Measurements from ENCODE around the gene CES2.
A peak's percentile ranks its signal among the peaks of the same experiment; 100 is the strongest.

The CES2 gene

DNA sequence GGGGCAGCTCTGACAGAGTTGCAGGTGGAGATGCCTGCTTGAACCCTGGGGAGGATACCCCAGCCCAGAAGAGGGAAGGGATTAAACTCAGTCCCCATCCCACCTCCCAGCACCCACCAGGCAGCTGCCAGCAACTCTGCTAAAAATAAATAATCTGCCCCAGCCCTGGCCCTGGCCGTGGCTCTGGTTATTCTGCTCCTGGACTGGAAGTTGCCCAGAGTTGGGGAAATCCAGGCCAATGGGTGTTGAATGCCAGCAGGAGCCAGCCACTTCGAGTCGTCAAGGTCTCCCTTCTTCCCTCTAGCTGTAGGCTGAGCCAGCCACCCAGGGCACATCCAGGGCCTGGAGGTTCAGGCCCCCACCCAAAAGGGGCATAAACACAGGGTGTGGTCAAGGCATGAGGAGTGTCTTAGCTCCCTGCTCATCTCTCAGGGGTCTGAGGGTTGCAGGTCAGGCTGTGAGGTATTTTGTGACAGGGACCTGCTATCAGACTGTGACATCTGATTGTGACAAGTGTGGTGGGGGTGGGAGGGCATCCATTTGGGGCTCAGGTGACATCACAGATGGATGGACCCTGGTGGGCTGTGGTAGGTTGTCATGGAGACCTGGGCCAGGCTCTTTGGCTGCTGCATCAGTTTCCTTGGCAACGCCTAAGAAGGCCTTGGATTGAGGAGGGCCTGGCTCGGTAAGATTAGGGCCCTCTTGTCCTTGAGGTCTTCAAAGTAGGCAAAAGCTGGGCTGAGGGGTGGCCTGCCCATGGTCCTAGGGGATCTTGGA lies 9.0 kb upstream of the CES2 start:
- Histone ChIP-seq H3K36me3 (peaks cover 3 to 12% (median 5%) of the 10 kb centered on the region in 11 experiments; a peak in 12 of 22 replicates), H3K9ac (peak overlapping the region in 6 of 11 experiments; percentile 2 to 55 (median 36); a peak in 6 of 22 replicates), H3K4me2 (peak overlapping the region; percentile 77 to 97 (median 92)), H3K27me3 (peaks cover 29 to 38% (median 34%) of the 10 kb centered on the region in 11 experiments), H3K4me1 (peaks cover 63 to 82% (median 76%) of the 10 kb centered on the region in 10 experiments), H3K4me3 (no peak overlapping the region; a peak in 2 of 20 replicates), H4K20me1 (peaks cover 0 to 28% (median 0%) of the 10 kb centered on the region in 11 experiments; a peak in 3 of 22 replicates), H3K27ac (peak overlapping the region in 3 of 11 experiments; percentile 65 to 84 (median 78); a peak in 7 of 22 replicates), H3K9me3 (replicated peaks in 1 of 11) (no peaks in the 10 kb centered on the region)
- no peak for TF ChIP-seq Cebpa-rat (IDR thresholded peaks at IDR 0.05)

DNA sequence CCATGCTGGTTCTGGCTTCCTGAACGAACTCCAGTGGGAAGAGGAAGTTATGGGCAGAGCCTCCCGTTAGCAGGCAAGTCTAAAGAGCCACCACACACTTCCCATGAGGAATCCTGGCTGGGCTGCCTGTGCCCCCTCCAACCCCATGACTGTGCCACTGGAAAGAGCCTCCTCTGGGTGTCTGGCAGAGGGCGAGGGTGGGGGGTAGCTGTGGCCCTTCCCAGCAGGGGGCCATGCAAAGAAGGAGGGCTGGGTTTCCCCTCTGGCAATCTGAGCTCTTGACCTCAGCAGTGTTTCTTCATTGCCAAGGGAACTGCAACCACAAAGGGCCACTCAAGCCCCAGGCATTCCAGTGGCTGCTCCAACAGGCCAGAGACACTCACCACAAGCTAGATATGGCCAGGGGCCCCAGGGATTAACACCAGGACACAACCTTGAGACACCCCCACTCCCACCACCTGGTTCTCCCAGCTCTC lies 8.3 kb upstream of the CES2 start:
- Histone ChIP-seq H3K9me3 (replicated peaks in 1 of 11) (no peaks in the 10 kb centered on the region), H3K36me3 (peaks cover 8 to 19% (median 11%) of the 10 kb centered on the region in 11 experiments; a peak in 20 of 22 replicates), H3K27ac (peak overlapping the region in 5 of 11 experiments; percentile 2 to 84 (median 65); a peak in 7 of 22 replicates), H3K4me3 (no peak overlapping the region), H4K20me1 (peaks cover 0 to 29% (median 1%) of the 10 kb centered on the region in 11 experiments; a peak in 11 of 22 replicates), H3K27me3 (peaks cover 29 to 38% (median 34%) of the 10 kb centered on the region in 11 experiments), H3K4me1 (peaks cover 64 to 79% (median 71%) of the 10 kb centered on the region in 10 experiments), H3K4me2 (peak overlapping the region; percentile 77 to 97 (median 92)), H3K9ac (peak overlapping the region in 3 of 11 experiments; percentile 32 to 45 (median 44); a peak in 5 of 22 replicates)
- no peak for TF ChIP-seq Cebpa-rat (IDR thresholded peaks at IDR 0.05)

- peaks cover 0 to 37% (median 12%) of the 10 kb centered on the region in 11 experiments; a peak in 11 of 22 replicates for H4K20me1 ChIP-seq
- H3K9me3 ChIP-seq (replicated peaks in 1 of 11) = no peaks in the 10 kb centered on the region
- peaks cover 15 to 30% (median 21%) of the 10 kb centered on the region in 11 experiments; a peak in 21 of 22 replicates for H3K36me3 ChIP-seq
- H3K4me3 ChIP-seq = no peak overlapping the region
- H3K27ac ChIP-seq = peak overlapping the region in 5 of 11 experiments; percentile 9 to 84 (median 65); a peak in 8 of 22 replicates
- peak overlapping the region in 1 of 11 experiments; percentile 44; a peak in 1 of 22 replicates for H3K9ac ChIP-seq
- no peak for TF ChIP-seq Cebpa-rat (IDR thresholded peaks at IDR 0.05)
- peaks cover 29 to 38% (median 34%) of the 10 kb centered on the region in 11 experiments for H3K27me3 ChIP-seq
- H3K4me1 ChIP-seq = peaks cover 65 to 79% (median 72%) of the 10 kb centered on the region in 10 experiments
- peak overlapping the region; percentile 77 to 97 (median 92); a peak in 21 of 22 replicates for H3K4me2 ChIP-seq
Observed at GRCh38 chr16:66927918-66928649, 7.2 kb upstream of the CES2 start.

GRCh38 chr16:66928702-66929388 lies 6.5 kb upstream of the CES2 start:
- H3K36me3 ChIP-seq = peaks cover 15 to 30% (median 21%) of the 10 kb centered on the region in 11 experiments; a peak in 21 of 22 replicates
- H3K9me3 ChIP-seq (replicated peaks in 1 of 11) = no peaks in the 10 kb centered on the region
- no peak overlapping the region for H3K9ac ChIP-seq
- H3K27ac ChIP-seq = peak overlapping the region in 2 of 11 experiments; percentile 78 to 84; a peak in 4 of 22 replicates
- peak overlapping the region in 10 of 11 experiments; percentile 77 to 96 (median 90); a peak in 14 of 22 replicates for H3K4me2 ChIP-seq
- peaks cover 0 to 34% (median 19%) of the 10 kb centered on the region in 11 experiments; a peak in 11 of 22 replicates for H4K20me1 ChIP-seq
- H3K27me3 ChIP-seq = peaks cover 27 to 36% (median 30%) of the 10 kb centered on the region in 11 experiments
- no peak for TF ChIP-seq Cebpa-rat (IDR thresholded peaks at IDR 0.05)
- H3K4me1 ChIP-seq = peaks cover 65 to 77% (median 71%) of the 10 kb centered on the region in 10 experiments
- H3K4me3 ChIP-seq = no peak overlapping the region

- H3K4me3 ChIP-seq = no peak overlapping the region
- 0 out of 22 replicates have a peak overlapping the region, but pooled peaks of 2 of the 11 experiments have one; percentile 8 to 15 for H3K9ac ChIP-seq
- peaks cover 54 to 65% (median 60%) of the 10 kb centered on the region in 10 experiments for H3K4me1 ChIP-seq
- H3K36me3 ChIP-seq = peaks cover 15 to 30% (median 21%) of the 10 kb centered on the region in 11 experiments; a peak in 21 of 22 replicates
- TF ChIP-seq Cebpa-rat (IDR thresholded peaks at IDR 0.05) = no peak
- peaks cover 14 to 25% (median 18%) of the 10 kb centered on the region in 11 experiments for H3K27me3 ChIP-seq
- H3K4me2 ChIP-seq = no peak overlapping the region
- H4K20me1 ChIP-seq = peaks cover 0 to 28% (median 19%) of the 10 kb centered on the region in 11 experiments; a peak in 13 of 22 replicates
- H3K27ac ChIP-seq = no peak overlapping the region
- H3K9me3 ChIP-seq (replicated peaks in 1 of 11) = no peaks in the 10 kb centered on the region
Observed at GRCh38 chr16:66930189-66930588, 5.1 kb upstream of the CES2 start.

DNA sequence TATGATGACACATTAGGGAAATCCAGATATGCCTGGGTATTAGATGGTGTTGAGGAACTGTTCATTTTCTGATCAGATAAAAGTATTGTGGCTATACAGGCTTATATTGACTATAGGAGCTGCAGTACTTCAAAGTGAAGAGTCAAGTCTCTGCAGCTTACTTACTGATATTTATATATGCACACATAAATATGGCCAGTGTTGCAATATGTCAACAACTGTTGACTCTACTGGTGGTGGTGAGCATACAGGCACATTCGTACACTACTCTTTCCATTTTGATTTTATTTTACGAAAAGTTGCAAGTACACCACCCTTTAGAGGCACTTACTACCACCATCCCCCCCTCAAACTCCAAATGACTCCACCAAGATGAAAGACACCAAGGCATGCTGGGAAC lies 3.7 kb upstream of the CES2 start:
- H3K4me3 ChIP-seq = no peak overlapping the region
- H4K20me1 ChIP-seq = peaks cover 14 to 43% (median 32%) of the 10 kb centered on the region in 11 experiments; a peak in 19 of 22 replicates
- H3K36me3 ChIP-seq = peaks cover 15 to 39% (median 22%) of the 10 kb centered on the region in 11 experiments
- H3K27me3 ChIP-seq = peaks cover 0 to 10% (median 3%) of the 10 kb centered on the region in 11 experiments; a peak in 19 of 22 replicates
- no peak overlapping the region for H3K9ac ChIP-seq
- no peak overlapping the region for H3K27ac ChIP-seq
- no peaks in the 10 kb centered on the region for H3K9me3 ChIP-seq (replicated peaks in 1 of 11)
- peaks cover 54 to 65% (median 60%) of the 10 kb centered on the region in 10 experiments for H3K4me1 ChIP-seq
- no peak for TF ChIP-seq Cebpa-rat (IDR thresholded peaks at IDR 0.05)
- H3K4me2 ChIP-seq = 0 out of 22 replicates have a peak overlapping the region, but pooled peaks of 2 of the 11 experiments have one; percentile 99 to 100

DNA sequence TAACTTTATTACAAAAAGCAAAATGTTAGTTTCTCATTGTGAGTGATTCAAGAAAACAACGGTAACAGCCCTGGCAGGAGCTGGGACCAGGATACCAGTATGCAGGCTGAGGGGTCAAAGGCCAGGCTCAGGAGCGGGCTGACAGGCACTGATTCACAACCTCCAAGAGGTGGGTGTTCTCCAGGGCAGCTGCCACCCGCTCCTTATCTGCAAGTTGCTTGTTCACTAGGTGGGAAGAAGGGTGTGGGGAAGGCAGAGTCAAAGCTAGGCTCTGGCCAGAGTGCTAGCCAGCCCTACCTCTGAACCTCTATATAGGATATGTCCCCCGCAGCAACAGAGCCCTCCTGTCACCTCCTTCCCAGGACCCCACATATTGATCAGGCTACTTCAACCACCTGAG lies 3.2 kb upstream of the CES2 start:
- peaks cover 54 to 65% (median 60%) of the 10 kb centered on the region in 10 experiments for H3K4me1 ChIP-seq
- H3K9ac ChIP-seq = peak overlapping the region in 4 of 11 experiments; percentile 34 to 95 (median 92); a peak in 7 of 22 replicates
- H3K27ac ChIP-seq = peak overlapping the region in 1 of 11 experiments; percentile 4; a peak in 1 of 22 replicates
- no peak for TF ChIP-seq Cebpa-rat (IDR thresholded peaks at IDR 0.05)
- H3K9me3 ChIP-seq (replicated peaks in 1 of 11) = no peaks in the 10 kb centered on the region
- H3K4me2 ChIP-seq = peak overlapping the region; percentile 93 to 100 (median 99); a peak in 16 of 22 replicates
- H3K4me3 ChIP-seq = 0 out of 20 replicates have a peak overlapping the region, but pooled peaks of 2 of the 10 experiments have one; percentile 83 to 98
- peaks cover 15 to 42% (median 26%) of the 10 kb centered on the region in 11 experiments for H3K36me3 ChIP-seq
- H4K20me1 ChIP-seq = peaks cover 18 to 47% (median 32%) of the 10 kb centered on the region in 11 experiments; a peak in 20 of 22 replicates
- peaks cover 0 to 6% (median 0%) of the 10 kb centered on the region in 11 experiments; a peak in 4 of 22 replicates for H3K27me3 ChIP-seq
